ENCODE data around the gene TSBP1. TPM values are rescaled to one million over a fixed set of nuclear protein-coding genes. Genes with fewer than 3 reads are reported as not detected.

TSBP1 gene
- total RNA-seq, 1 donor from 2014 or later = not detected

DNA sequence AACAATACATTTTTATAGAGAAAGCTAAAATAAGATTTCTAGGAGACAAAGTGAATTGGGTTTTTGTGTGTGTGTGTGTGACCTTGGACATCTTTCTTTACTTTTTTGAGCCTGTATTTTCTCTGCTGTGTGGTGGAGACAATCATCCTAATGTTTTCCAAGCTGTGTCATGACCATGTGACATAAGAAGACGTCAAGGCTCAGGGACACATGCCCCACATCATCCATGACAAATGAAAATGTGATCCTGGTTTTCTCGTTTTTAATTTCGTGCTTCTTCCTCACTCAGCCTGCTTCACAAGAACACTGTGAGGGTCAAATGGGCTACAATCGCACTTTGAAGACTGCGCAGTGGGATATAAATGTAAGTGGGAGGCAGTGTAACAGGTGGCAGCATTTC, 39.2 kb upstream of the TSBP1 start:
- DNase-seq (ENCODE audit: low spot score) = no peak
- TF ChIP-seq, protein P1, sequence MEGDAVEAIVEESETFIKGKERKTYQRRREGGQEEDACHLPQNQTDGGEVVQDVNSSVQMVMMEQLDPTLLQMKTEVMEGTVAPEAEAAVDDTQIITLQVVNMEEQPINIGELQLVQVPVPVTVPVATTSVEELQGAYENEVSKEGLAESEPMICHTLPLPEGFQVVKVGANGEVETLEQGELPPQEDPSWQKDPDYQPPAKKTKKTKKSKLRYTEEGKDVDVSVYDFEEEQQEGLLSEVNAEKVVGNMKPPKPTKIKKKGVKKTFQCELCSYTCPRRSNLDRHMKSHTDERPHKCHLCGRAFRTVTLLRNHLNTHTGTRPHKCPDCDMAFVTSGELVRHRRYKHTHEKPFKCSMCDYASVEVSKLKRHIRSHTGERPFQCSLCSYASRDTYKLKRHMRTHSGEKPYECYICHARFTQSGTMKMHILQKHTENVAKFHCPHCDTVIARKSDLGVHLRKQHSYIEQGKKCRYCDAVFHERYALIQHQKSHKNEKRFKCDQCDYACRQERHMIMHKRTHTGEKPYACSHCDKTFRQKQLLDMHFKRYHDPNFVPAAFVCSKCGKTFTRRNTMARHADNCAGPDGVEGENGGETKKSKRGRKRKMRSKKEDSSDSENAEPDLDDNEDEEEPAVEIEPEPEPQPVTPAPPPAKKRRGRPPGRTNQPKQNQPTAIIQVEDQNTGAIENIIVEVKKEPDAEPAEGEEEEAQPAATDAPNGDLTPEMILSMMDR (IDR thresholded peaks at IDR 0.05) = no peak
- Mint-ChIP-seq H3K9me3 (ENCODE audit: low read depth) (no peaks in the 10 kb centered on the region), H3K27ac (ENCODE audit: unreplicated experiment) (no peak overlapping the region), H3K4me3 (ENCODE audit: unreplicated experiment) (no peak overlapping the region), H3K27me3 (ENCODE audit: low read depth) (peaks cover 65% of the 10 kb centered on the region), H3K36me3 (ENCODE audit: low read depth) (no peaks in the 10 kb centered on the region), H3K4me1 (ENCODE audit: low read depth) (peaks cover 4% of the 10 kb centered on the region)

DNA sequence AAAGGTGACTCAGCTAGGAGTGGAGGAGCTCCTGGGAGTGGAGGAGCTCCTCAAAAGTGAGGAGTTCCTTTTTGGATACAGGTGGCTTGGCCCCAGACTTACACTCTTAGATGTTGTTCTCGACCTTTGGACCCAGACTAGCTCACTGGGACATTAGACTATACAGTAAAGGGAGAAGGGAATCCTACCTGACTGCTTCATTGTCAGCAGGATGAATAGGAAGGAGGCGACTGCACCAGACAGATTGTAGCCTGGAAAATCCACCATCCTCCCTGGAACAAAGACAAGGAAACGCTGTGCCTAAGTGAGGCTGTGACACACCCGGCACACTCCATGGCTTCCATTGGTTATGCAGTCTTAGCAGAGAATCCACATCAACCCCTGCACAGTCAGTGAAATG, 35.2 kb upstream of the TSBP1 start, which contains the start of gene BTNL2:
Gene BTNL2, minus strand, starts transcription at position 325 of the 400 bp plus-strand sequence. Its CDS starts 58 bp downstream, at position 267.
- Mint-ChIP-seq H3K4me1 (ENCODE audit: low read depth) (no peaks in the 10 kb centered on the region), H3K27me3 (ENCODE audit: low read depth) (peaks cover 64% of the 10 kb centered on the region), H3K9me3 (ENCODE audit: low read depth) (no peaks in the 10 kb centered on the region), H3K36me3 (ENCODE audit: low read depth) (no peaks in the 10 kb centered on the region), H3K27ac (ENCODE audit: unreplicated experiment) (no peak within 1 kb of the TSS), H3K4me3 (ENCODE audit: unreplicated experiment) (no peak within 1 kb of the TSS)
- DNase-seq (ENCODE audit: low spot score) = no peak
- TF ChIP-seq, protein P1 (IDR thresholded peaks at IDR 0.05) = no peak

DNA sequence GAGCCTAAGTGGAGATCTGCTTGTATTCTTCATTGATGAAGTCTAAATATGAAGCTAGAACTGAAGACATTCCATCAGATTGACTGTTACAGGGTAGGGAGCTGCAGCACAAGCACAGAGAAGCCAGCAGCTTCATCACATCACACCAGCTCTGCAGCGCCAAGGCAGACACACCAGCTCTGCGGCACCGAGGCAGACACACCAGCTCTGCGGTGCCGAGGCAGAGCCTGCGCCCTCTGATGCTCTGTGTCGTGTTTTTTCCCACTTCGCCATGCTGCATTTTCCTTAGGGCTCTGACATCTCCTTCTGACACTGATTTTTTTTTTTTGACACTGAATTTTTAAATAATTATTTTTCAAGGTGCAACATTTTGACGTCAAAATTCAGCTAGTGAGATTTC, 34.5 kb upstream of the TSBP1 start:
- Mint-ChIP-seq H3K27ac (ENCODE audit: unreplicated experiment) (no peak overlapping the region), H3K4me1 (ENCODE audit: low read depth) (no peaks in the 10 kb centered on the region), H3K36me3 (ENCODE audit: low read depth) (no peaks in the 10 kb centered on the region), H3K27me3 (ENCODE audit: low read depth) (peaks cover 61% of the 10 kb centered on the region), H3K4me3 (ENCODE audit: unreplicated experiment) (no peak overlapping the region), H3K9me3 (ENCODE audit: low read depth) (no peaks in the 10 kb centered on the region)
- no peak for DNase-seq (ENCODE audit: low spot score)
- TF ChIP-seq, protein P1 (IDR thresholded peaks at IDR 0.05) = no peak

DNA sequence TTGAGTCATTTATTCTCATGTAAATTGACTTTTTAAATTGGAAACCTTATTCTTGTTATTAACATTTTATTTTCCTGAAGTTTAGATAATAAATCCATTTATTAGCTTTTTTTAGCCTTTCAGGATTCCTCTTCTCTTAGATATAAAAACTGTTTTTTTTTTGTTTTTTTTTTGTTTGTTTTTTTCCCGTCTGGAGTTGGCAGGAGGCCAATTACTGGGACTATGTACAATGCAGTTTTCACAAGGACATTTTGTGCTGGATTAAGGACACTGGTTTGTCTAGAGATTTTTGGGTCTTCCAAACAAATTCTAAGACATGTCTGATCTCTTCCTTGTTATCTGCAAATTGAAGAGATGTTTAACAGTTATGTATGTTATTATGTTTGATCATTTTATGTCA, 34.0 kb upstream of the TSBP1 start:
- Mint-ChIP-seq H3K4me1 (ENCODE audit: low read depth) (no peaks in the 10 kb centered on the region), H3K36me3 (ENCODE audit: low read depth) (no peaks in the 10 kb centered on the region), H3K27ac (ENCODE audit: unreplicated experiment) (no peak overlapping the region), H3K4me3 (ENCODE audit: unreplicated experiment) (no peak overlapping the region), H3K9me3 (ENCODE audit: low read depth) (no peaks in the 10 kb centered on the region), H3K27me3 (ENCODE audit: low read depth) (peaks cover 57% of the 10 kb centered on the region)
- TF ChIP-seq, protein P1 (IDR thresholded peaks at IDR 0.05) = no peak
- no peak for DNase-seq (ENCODE audit: low spot score)

DNA sequence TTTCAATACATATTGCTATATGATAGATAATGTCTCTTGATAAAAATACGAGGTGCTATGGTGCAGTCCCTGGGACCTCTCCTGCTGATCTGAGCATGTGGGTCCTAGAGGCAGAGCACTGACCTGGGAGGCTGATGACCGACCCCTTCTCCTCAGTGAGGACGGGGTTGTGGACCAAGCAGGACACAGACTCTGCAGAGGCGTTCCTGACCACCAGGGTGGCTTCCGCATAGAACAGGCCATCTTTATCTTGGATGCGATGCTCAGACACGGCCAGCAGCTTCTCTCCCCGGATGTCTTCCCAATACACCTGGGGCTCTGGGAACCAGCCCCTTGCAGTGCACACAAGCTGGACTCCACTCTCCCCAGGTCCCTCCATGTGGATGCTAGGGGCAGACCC, 31.1 kb upstream of the TSBP1 start:
- Mint-ChIP-seq H3K27ac (ENCODE audit: unreplicated experiment) (no peak overlapping the region), H3K4me1 (ENCODE audit: low read depth) (no peaks in the 10 kb centered on the region), H3K9me3 (ENCODE audit: low read depth) (no peaks in the 10 kb centered on the region), H3K27me3 (ENCODE audit: low read depth) (peaks cover 51% of the 10 kb centered on the region), H3K4me3 (ENCODE audit: unreplicated experiment) (no peak overlapping the region), H3K36me3 (ENCODE audit: low read depth) (no peaks in the 10 kb centered on the region)
- no peak for DNase-seq (ENCODE audit: low spot score)
- TF ChIP-seq, protein P1 (IDR thresholded peaks at IDR 0.05) = no peak
